HCT116 (cell line): ENCODE data around the gene DNAJC1. TPM values are rescaled to one million over a fixed set of nuclear protein-coding genes. Genes with fewer than 3 reads are reported as not detected.

ENCODE experiments used
- ATAC-seq: fragments of 200-7000 bp; cut with Tn5 transposase; 2 replicates; pipeline ENCODE4 v1.9.1; 2020; ENCODE audit warnings: mild to moderate bottlenecking, moderate library complexity
- BruUV-seq: library from RNA; stranded (reverse); fragments of 400-500 nt; replicated peaks from 2 replicates; lab custom pipeline; 2021; lab: Mats Ljungman, UMichigan
- CTCF ChIA-PET: fragments of 300-600 bp; sonication (Branson Sonifier 250); formaldehyde crosslinking; loops from one replicate; lab custom pipeline; 2021; ENCODE audit warnings: antibody characterized with exemption; lab: Charles Lee
- POLR2A ChIA-PET: fragments of 300-600, 350-600 bp; sonication (Branson Sonifier 250); formaldehyde crosslinking; loops from one replicate; lab custom pipeline; 2021; ENCODE audit warnings: antibody characterized with exemption; lab: Charles Lee
- RAD21 ChIA-PET, 2 experiments: fragments of 300-600 bp; sonication (Branson Sonifier 250); formaldehyde crosslinking; loops; one replicate each; lab custom pipeline; 2023; ENCODE audit warnings: low total read pairs in 2 of 2; ENCODE audit not compliant: uncharacterized antibody in 2 of 2, unreplicated experiment in 2 of 2, low non-redundant PET in 1 of 2; lab: Charles Lee
- DNase-seq: peaks from one replicate; pipeline ENCODE4 v3.0.0-alpha.2; 2010; ENCODE audit warnings: low read depth, low spot score
- H2AFZ ChIP-seq: fragments of 200-600 bp; shearing (Covaris generic), sonication (generic); 2 replicates; pipeline ENCODE4 v1.6.1; 2017; ENCODE audit warnings: low read depth, mixed run types, mixed read lengths, antibody characterized with exemption, low read length; ENCODE audit not compliant: poor library complexity, severe bottlenecking
- H3K27ac ChIP-seq: 2 replicates; pipeline ENCODE4 v1.5.1; 2012; ENCODE audit warnings: low read depth, low read length
- H3K27me3 ChIP-seq: fragments of 200-600 bp; sonication (generic); 2 replicates; pipeline ENCODE4 v1.6.1; 2016; ENCODE audit warnings: mixed run types, low read length, mixed read lengths; ENCODE audit not compliant: insufficient read depth
- H3K36me3 ChIP-seq, 2 experiments: fragments of 200-500 bp in 1 of 2; fragments of 200-600 bp in 1 of 2; sonication (Bioruptor generic) in 1 of 2; sonication (generic) in 1 of 2; 2 replicates each; pipeline versions ENCODE4 v1.5.1 to v1.6.1; 2014 to 2016; ENCODE audit warnings: low read length in 2 of 2, inconsistent platforms in 1 of 2, mixed read lengths in 1 of 2, mixed run types in 1 of 2; ENCODE audit not compliant: insufficient read depth in 2 of 2, control insufficient read depth in 1 of 2
- H3K4me1 ChIP-seq, 2 experiments: fragments of 200-600 bp in 1 of 2; sonication (generic) in 1 of 2; 2 replicates each; pipeline versions ENCODE4 v1.5.1 to v1.6.1; 2012 to 2017; ENCODE audit warnings: low read length in 2 of 2, inconsistent platforms in 1 of 2, mild to moderate bottlenecking in 1 of 2, mixed read lengths in 1 of 2, mixed run types in 1 of 2, moderate library complexity in 1 of 2; ENCODE audit not compliant: insufficient read depth in 2 of 2, control insufficient read depth in 1 of 2
- H3K4me2 ChIP-seq: fragments of 200-600 bp; sonication (generic); 2 replicates; pipeline ENCODE4 v1.6.1; 2017; ENCODE audit warnings: mixed run types, low read length, mixed read lengths
- H3K4me3 ChIP-seq, 2 experiments: fragments of 200-600 bp in 1 of 2; sonication (generic) in 1 of 2; replicated peaks in 1 of 2; 2 replicates each; pipeline ENCODE4 v1.5.1; 2011 to 2016; ENCODE audit warnings: low read length in 2 of 2, control low read depth in 1 of 2, low read depth in 1 of 2, mild to moderate bottlenecking in 1 of 2, mixed read lengths in 1 of 2, mixed run types in 1 of 2
- H3K79me2 ChIP-seq: fragments of 200-600 bp; sonication (generic); 2 replicates; pipeline ENCODE4 v1.6.1; 2017; ENCODE audit warnings: mild to moderate bottlenecking, mixed run types, low read length, moderate library complexity, mixed read lengths; ENCODE audit not compliant: insufficient read depth
- H3K9ac ChIP-seq: fragments of 200-600 bp; sonication (generic); 2 replicates; pipeline ENCODE4 v1.6.1; 2016; ENCODE audit warnings: low read length, mixed read lengths
- H3K9me2 ChIP-seq: fragments of 200-600 bp; sonication (generic), shearing (Covaris generic); 2 replicates; pipeline ENCODE4 v1.6.1; 2017; ENCODE audit warnings: mixed run types, mild to moderate bottlenecking, moderate library complexity; ENCODE audit not compliant: insufficient read depth
- H3K9me3 ChIP-seq, 2 experiments: fragments of 200-500 bp in 1 of 2; fragments of 200-600 bp in 1 of 2; sonication (Bioruptor generic) in 1 of 2; sonication (generic) in 1 of 2; 2 replicates each; pipeline ENCODE4 v1.6.1; 2014 to 2017; ENCODE audit warnings: low read length in 2 of 2, mixed read lengths in 2 of 2, inconsistent platforms in 1 of 2, low read depth in 1 of 2, mild to moderate bottlenecking in 1 of 2, mixed run types in 1 of 2, moderate library complexity in 1 of 2; ENCODE audit not compliant: control insufficient read depth in 1 of 2, insufficient read depth in 1 of 2
- H4K20me1 ChIP-seq: fragments of 200-600 bp; sonication (generic), shearing (Covaris generic); 2 replicates; pipeline ENCODE4 v1.6.1; 2017; ENCODE audit warnings: mixed run types, mild to moderate bottlenecking, moderate library complexity; ENCODE audit not compliant: insufficient read depth
- CBX3 ChIP-seq: IDR thresholded peaks from 2 replicates; pipeline ENCODE4 v1.6.1; 2012; ENCODE audit warnings: low read depth
- CEBPB ChIP-seq: IDR thresholded peaks from 2 replicates; pipeline ENCODE4 v1.6.1; 2012; ENCODE audit warnings: low read depth
- EGR1 ChIP-seq: IDR thresholded peaks from 2 replicates; pipeline ENCODE4 v1.6.1; 2012; ENCODE audit warnings: low read depth
- ELF1 ChIP-seq: IDR thresholded peaks from 2 replicates; pipeline ENCODE4 v1.6.1; 2012; ENCODE audit warnings: low read depth, borderline replicate concordance
- EZH2 ChIP-seq: fragments of 200-600 bp; sonication (generic); IDR thresholded peaks from 2 replicates; pipeline ENCODE4 v1.6.1; 2017; ENCODE audit warnings: antibody characterized with exemption, mixed run types
- EZH2phosphoT487 ChIP-seq: fragments of 200-600 bp; IDR thresholded peaks from 2 replicates; pipeline ENCODE4 v1.6.1; 2018; ENCODE audit warnings: antibody characterized with exemption, borderline replicate concordance
- FOSL1 ChIP-seq: IDR thresholded peaks from 2 replicates; pipeline ENCODE4 v1.6.1; 2012; ENCODE audit warnings: low read depth
- POLR2A ChIP-seq: IDR thresholded peaks from 2 replicates; pipeline ENCODE4 v1.7.0; 2011; ENCODE audit warnings: borderline replicate concordance; ENCODE audit not compliant: insufficient read depth, insufficient read length; ENCODE audit errors: extremely low read depth
- POLR2AphosphoS5 ChIP-seq: IDR thresholded peaks from 2 replicates; pipeline ENCODE4 v1.6.1; 2011; ENCODE audit warnings: mild to moderate bottlenecking, low read depth, low read length, moderate library complexity
- RAD21 ChIP-seq: IDR thresholded peaks from 2 replicates; pipeline ENCODE4 v1.6.1; 2012; ENCODE audit warnings: low read depth, mild to moderate bottlenecking
- SIN3A ChIP-seq: IDR thresholded peaks from 2 replicates; pipeline ENCODE4 v1.6.1; 2012; ENCODE audit warnings: low read depth
- SRF ChIP-seq: IDR thresholded peaks from 2 replicates; pipeline ENCODE4 v1.6.1; 2012; ENCODE audit warnings: low read depth
- TCF7L2 ChIP-seq: IDR thresholded peaks from 2 replicates; pipeline ENCODE4 v1.7.0; 2011; ENCODE audit warnings: borderline replicate concordance, inconsistent platforms; ENCODE audit not compliant: insufficient read depth, insufficient read length; ENCODE audit errors: extremely low read depth
- YY1 ChIP-seq: IDR thresholded peaks from 2 replicates; pipeline ENCODE4 v1.6.1; 2011; ENCODE audit warnings: low read length, low read depth, moderate library complexity, mild to moderate bottlenecking; ENCODE audit not compliant: insufficient replicate concordance; ENCODE audit errors: extremely low read depth
- ZBTB33 ChIP-seq: IDR thresholded peaks from 2 replicates; pipeline ENCODE4 v1.6.1; 2011; ENCODE audit warnings: mild to moderate bottlenecking, low read length, moderate library complexity; ENCODE audit not compliant: insufficient replicate concordance; ENCODE audit errors: extremely low read depth
- ZFX ChIP-seq: fragments of 450-650 bp; IDR thresholded peaks from 2 replicates; pipeline ENCODE4 v1.6.1; 2017
- ZNF274 ChIP-seq: fragments of 200-500 bp; sonication (Bioruptor generic); IDR thresholded peaks from 2 replicates; pipeline ENCODE4 v1.6.1; 2014; ENCODE audit warnings: mild to moderate bottlenecking, low read depth, low read length, inconsistent platforms
- intact Hi-C: fragments of 100-400 bp; cut with micrococcal nuclease; formaldehyde crosslinking; loops from 2 replicates; pipeline ENCODE4 v1.10.0; 2022
- total RNA-seq: library from RNA; stranded (reverse); gene quantifications from one replicate; pipeline ENCODE4 v1.2.1, GENCODE V29; 2021; ENCODE audit not compliant: unreplicated experiment
- TF ChIP-seq, protein P1 (sequence below), 3 experiments: fragments of 200-600 bp in 1 of 3; sonication (generic) in 1 of 3; IDR thresholded peaks in 2 of 3; conservative IDR thresholded peaks in 1 of 3; 2 replicates each; pipeline ENCODE4 v1.5.1; 2012 to 2017; ENCODE audit warnings: low read depth in 2 of 3, low read length in 2 of 3, antibody characterized with exemption in 1 of 3, borderline replicate concordance in 1 of 3, control low read depth in 1 of 3, mild to moderate bottlenecking in 1 of 3, mixed read lengths in 1 of 3, mixed run types in 1 of 3, moderate library complexity in 1 of 3; ENCODE audit not compliant: insufficient read depth in 1 of 3
- TF ChIP-seq, protein P2 (sequence below): IDR thresholded peaks from 2 replicates; pipeline ENCODE4 v1.6.1; 2012
- TF ChIP-seq, protein P3 (sequence below): IDR thresholded peaks from 2 replicates; pipeline ENCODE4 v1.6.1; 2012

The DNAJC1 gene
- total RNA-seq, 1 experiment from 2014 or later, result 17.9 TPM

- Histone ChIP-seq H3K4me1 (no peaks in the 10 kb centered on the region), H3K4me2 (no peak overlapping the region), H3K27ac (no peak overlapping the region), H3K4me3 (no peak overlapping the region), H3K9me2 (no peaks in the 10 kb centered on the region), H3K9ac (no peak overlapping the region), H3K36me3 (no peaks in the 10 kb centered on the region), H4K20me1 (no peaks in the 10 kb centered on the region), H3K79me2 (no peaks in the 10 kb centered on the region), H2AFZ (no peak overlapping the region), H3K9me3 (no peaks in the 10 kb centered on the region), H3K27me3 (no peaks in the 10 kb centered on the region)
- DNase-seq (no peak), ATAC-seq (no peak)
- ChIA-PET RAD21 (no interaction called here), POLR2A (no interaction called here), CTCF (interaction anchor here (1.0 kb wide), 1 partner anchor 152 kb away, joined by 3 read pairs; no protein-coding TSS in a partner anchor)
- intact Hi-C loops, result no loop called here
- TF ChIP-seq EZH2 (no peak), ZBTB33 (no peak), POLR2A (no peak), TCF7L2 (no peak), POLR2AphosphoS5 (no peak), SRF (no peak), YY1 (no peak), EZH2phosphoT487 (no peak), SIN3A (no peak), EGR1 (no peak), ZFX (no peak), CEBPB (no peak), FOSL1 (no peak), ZNF274 (no peak), CBX3 (no peak), RAD21 (no peak), ELF1 (no peak)
- TF ChIP-seq, protein P1, sequence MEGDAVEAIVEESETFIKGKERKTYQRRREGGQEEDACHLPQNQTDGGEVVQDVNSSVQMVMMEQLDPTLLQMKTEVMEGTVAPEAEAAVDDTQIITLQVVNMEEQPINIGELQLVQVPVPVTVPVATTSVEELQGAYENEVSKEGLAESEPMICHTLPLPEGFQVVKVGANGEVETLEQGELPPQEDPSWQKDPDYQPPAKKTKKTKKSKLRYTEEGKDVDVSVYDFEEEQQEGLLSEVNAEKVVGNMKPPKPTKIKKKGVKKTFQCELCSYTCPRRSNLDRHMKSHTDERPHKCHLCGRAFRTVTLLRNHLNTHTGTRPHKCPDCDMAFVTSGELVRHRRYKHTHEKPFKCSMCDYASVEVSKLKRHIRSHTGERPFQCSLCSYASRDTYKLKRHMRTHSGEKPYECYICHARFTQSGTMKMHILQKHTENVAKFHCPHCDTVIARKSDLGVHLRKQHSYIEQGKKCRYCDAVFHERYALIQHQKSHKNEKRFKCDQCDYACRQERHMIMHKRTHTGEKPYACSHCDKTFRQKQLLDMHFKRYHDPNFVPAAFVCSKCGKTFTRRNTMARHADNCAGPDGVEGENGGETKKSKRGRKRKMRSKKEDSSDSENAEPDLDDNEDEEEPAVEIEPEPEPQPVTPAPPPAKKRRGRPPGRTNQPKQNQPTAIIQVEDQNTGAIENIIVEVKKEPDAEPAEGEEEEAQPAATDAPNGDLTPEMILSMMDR (IDR thresholded peaks at IDR 0.05 in 2 of 3, conservative IDR thresholded peaks at IDR 0.05 in 1 of 3; ENCODE audit: borderline replicate concordance in 1 of 3, insufficient read depth in 1 of 3, low read depth in 2 of 3, low read length in 2 of 3), result no peak
- TF ChIP-seq, protein P2, sequence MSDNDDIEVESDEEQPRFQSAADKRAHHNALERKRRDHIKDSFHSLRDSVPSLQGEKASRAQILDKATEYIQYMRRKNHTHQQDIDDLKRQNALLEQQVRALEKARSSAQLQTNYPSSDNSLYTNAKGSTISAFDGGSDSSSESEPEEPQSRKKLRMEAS, result no peak
- TF ChIP-seq, protein P3, sequence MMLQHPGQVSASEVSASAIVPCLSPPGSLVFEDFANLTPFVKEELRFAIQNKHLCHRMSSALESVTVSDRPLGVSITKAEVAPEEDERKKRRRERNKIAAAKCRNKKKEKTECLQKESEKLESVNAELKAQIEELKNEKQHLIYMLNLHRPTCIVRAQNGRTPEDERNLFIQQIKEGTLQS, result no peak
- BruUV-seq, result no TSS peak
These were observed 201.9 kb downstream of the DNAJC1 start for GRCh38 chr10:21801609-21802008.
